HFF-Myc (cell line): ENCODE results near the gene GPR137B.
"Not testable (repeated sequence)": the region's sequence is repeated elsewhere in the genome, so short reads cannot be mapped to it uniquely, and the experiment has no call there.

ENCODE experiments used
- DNase-seq: peaks from one replicate; pipeline ENCODE4 v3.0.0-alpha.2; 2011; ENCODE audit warnings: low read depth; ENCODE audit errors: extremely low read depth
- H3K4me3 ChIP-seq: replicated peaks from 2 replicates; pipeline ENCODE4 v1.5.1; 2011; ENCODE audit warnings: low read depth, mild to moderate bottlenecking, control low read depth, low read length
- CTCF ChIP-seq: IDR thresholded peaks from 2 replicates; pipeline ENCODE4 v1.5.1; 2012; ENCODE audit warnings: mild to moderate bottlenecking, low read depth, low read length, control low read depth; ENCODE audit errors: missing control alignments

The GPR137B gene

GRCh38 chr1:236155841-236156503, 13.6 kb downstream of the GPR137B start:
- no peak overlapping the region for H3K4me3 ChIP-seq
- no peak for TF ChIP-seq CTCF
- DNase-seq = no peak

GRCh38 chr1:236156512-236157208, 14.3 kb downstream of the GPR137B start:
- no peak for TF ChIP-seq CTCF

GRCh38 chr1:236158072-236158471, 15.7 kb downstream of the GPR137B start:
- H3K4me3 ChIP-seq, DNase-seq: not testable (repeated sequence)

More at GRCh38 chr1:236156512-236157208, 14.3 kb downstream of the GPR137B start:
- H3K4me3 ChIP-seq = no peak overlapping the region
- no peak for DNase-seq

GRCh38 chr1:236158719-236159118, 16.4 kb downstream of the GPR137B start:
- H3K4me3 ChIP-seq = no peak overlapping the region
- DNase-seq = no peak
- TF ChIP-seq CTCF = no peak

- no peak for DNase-seq
- H3K4me3 ChIP-seq = no peak overlapping the region
- no peak for TF ChIP-seq CTCF
These were observed 17.6 kb downstream of the GPR137B start for GRCh38 chr1:236159704-236160539.

- DNase-seq = no peak
- no peak for TF ChIP-seq CTCF
- H3K4me3 ChIP-seq = no peak overlapping the region
These were observed 18.3 kb downstream of the GPR137B start for GRCh38 chr1:236160540-236161127.
